KMS-11 (cell line): ENCODE measurements around the gene CLEC2A.
"Not testable (repeated sequence)": the region's sequence is repeated elsewhere in the genome, so short reads cannot be mapped to it uniquely, and the experiment has no call there.

Experiments used
- H2AFZ ChIP-seq: fragments of 200-600 bp; sonication (generic); 2 replicates; pipeline ENCODE4 v1.6.1; 2016; ENCODE audit warnings: antibody characterized with exemption, mixed run types, low read depth
- H3K27ac ChIP-seq: fragments of 200-600 bp; sonication (generic); 2 replicates; pipeline ENCODE4 v1.6.1; 2016; ENCODE audit warnings: mild to moderate bottlenecking, mixed run types
- H3K27me3 ChIP-seq: fragments of 200-600 bp; sonication (generic); 2 replicates; pipeline ENCODE4 v1.6.1; 2017; ENCODE audit warnings: mild to moderate bottlenecking, low read depth, mixed run types, moderate library complexity; ENCODE audit not compliant: insufficient read depth
- H3K36me3 ChIP-seq: fragments of 200-600 bp; sonication (generic); 2 replicates; pipeline ENCODE4 v1.6.1; 2017; ENCODE audit warnings: mild to moderate bottlenecking, mixed run types; ENCODE audit not compliant: insufficient read depth
- H3K4me1 ChIP-seq: fragments of 200-600 bp; sonication (generic); 2 replicates; pipeline ENCODE4 v1.6.1; 2016; ENCODE audit warnings: mild to moderate bottlenecking, low read depth, mixed run types; ENCODE audit not compliant: poor library complexity, severe bottlenecking
- H3K4me2 ChIP-seq: fragments of 200-600 bp; sonication (generic); 2 replicates; pipeline ENCODE4 v1.7.0; 2016; ENCODE audit warnings: mild to moderate bottlenecking, mixed run types
- H3K4me3 ChIP-seq: fragments of 200-600 bp; sonication (generic); IDR thresholded peaks from 2 replicates; pipeline ENCODE4 v1.6.1; 2017; ENCODE audit warnings: low read depth, low read length, mixed read lengths; ENCODE audit not compliant: insufficient read depth
- H3K79me2 ChIP-seq: fragments of 200-600 bp; sonication (generic); 2 replicates; pipeline ENCODE4 v1.6.1; 2016; ENCODE audit warnings: low read depth, mixed run types; ENCODE audit not compliant: insufficient read depth
- H3K9ac ChIP-seq: fragments of 200-600 bp; sonication (generic); 2 replicates; pipeline ENCODE4 v1.6.1; 2016; ENCODE audit warnings: mild to moderate bottlenecking, mixed run types
- H4K20me1 ChIP-seq: fragments of 200-600 bp; sonication (generic); 2 replicates; pipeline ENCODE4 v1.6.1; 2016; ENCODE audit warnings: mild to moderate bottlenecking, mixed run types; ENCODE audit not compliant: insufficient read depth
- TF ChIP-seq, protein P1 (sequence below): fragments of 200-600 bp; sonication (generic); conservative IDR thresholded peaks from 2 replicates; pipeline ENCODE4 v1.6.1; 2017; ENCODE audit warnings: low read depth, mild to moderate bottlenecking, antibody characterized with exemption, low read length, moderate library complexity, mixed read lengths

CLEC2A gene

DNA sequence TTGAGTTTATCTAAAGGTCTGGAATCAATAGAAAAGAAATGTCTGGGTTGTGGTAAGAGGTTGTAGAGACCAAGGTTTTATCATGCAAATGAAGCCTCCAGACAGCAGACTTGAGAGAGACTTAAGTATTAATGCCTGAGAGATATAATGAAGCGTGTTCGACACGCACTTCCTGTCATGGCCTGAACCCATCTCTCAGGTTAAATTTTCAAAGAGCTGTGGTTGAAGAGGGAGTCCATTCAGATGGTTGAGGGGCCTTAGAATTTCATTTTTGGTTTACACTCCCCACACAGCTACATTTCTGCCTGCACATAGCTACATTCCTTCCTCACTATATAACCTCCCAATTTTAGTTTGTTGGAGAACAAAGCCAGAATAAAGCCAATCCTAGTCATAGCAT, 28.9 kb upstream of the CLEC2A start:
- Histone ChIP-seq H3K4me2 (no peak overlapping the region), H3K4me1 (peaks cover 3% of the 10 kb centered on the region), H2AFZ (no peak overlapping the region), H4K20me1 (no peaks in the 10 kb centered on the region), H3K79me2 (no peaks in the 10 kb centered on the region), H3K9ac (no peak overlapping the region), H3K27me3 (no peaks in the 10 kb centered on the region), H3K36me3 (no peaks in the 10 kb centered on the region; the same call in 1 of the 2 replicates), H3K27ac (no peak overlapping the region), H3K4me3 (no peak overlapping the region)
- TF ChIP-seq, protein P1, sequence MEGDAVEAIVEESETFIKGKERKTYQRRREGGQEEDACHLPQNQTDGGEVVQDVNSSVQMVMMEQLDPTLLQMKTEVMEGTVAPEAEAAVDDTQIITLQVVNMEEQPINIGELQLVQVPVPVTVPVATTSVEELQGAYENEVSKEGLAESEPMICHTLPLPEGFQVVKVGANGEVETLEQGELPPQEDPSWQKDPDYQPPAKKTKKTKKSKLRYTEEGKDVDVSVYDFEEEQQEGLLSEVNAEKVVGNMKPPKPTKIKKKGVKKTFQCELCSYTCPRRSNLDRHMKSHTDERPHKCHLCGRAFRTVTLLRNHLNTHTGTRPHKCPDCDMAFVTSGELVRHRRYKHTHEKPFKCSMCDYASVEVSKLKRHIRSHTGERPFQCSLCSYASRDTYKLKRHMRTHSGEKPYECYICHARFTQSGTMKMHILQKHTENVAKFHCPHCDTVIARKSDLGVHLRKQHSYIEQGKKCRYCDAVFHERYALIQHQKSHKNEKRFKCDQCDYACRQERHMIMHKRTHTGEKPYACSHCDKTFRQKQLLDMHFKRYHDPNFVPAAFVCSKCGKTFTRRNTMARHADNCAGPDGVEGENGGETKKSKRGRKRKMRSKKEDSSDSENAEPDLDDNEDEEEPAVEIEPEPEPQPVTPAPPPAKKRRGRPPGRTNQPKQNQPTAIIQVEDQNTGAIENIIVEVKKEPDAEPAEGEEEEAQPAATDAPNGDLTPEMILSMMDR, result no peak

DNA sequence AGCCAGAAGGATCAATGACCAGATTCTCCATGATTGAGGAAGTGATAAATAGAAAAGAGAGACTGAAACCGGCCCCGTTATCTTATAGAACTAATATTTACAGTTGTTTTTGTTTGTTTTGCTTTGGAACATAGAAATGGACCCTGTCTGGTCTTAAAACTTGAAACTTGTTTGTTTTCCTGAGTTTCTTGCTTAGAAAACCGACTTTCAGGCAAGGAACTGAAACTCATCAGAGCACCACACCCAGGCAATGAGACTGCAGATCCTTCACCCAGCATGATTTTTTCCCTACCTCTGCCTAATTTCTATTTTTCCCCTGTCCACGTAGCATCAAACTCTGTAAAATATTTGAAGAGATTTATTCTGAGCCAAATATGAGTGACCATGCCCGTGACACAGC, 28.4 kb upstream of the CLEC2A start:
- no peak overlapping the region for H3K4me3 ChIP-seq
- H3K27ac ChIP-seq, result no peak overlapping the region
- TF ChIP-seq, protein P1, result no peak
- no peaks in the 10 kb centered on the region for H4K20me1 ChIP-seq
- H3K4me1 ChIP-seq, result peaks cover 3% of the 10 kb centered on the region
- H3K9ac ChIP-seq, result no peak overlapping the region
- H3K27me3 ChIP-seq, result no peaks in the 10 kb centered on the region
- H3K36me3 ChIP-seq, result no peaks in the 10 kb centered on the region; the same call in 1 of the 2 replicates
- no peak overlapping the region for H3K4me2 ChIP-seq
- no peaks in the 10 kb centered on the region for H3K79me2 ChIP-seq
- H2AFZ ChIP-seq, result no peak overlapping the region

DNA sequence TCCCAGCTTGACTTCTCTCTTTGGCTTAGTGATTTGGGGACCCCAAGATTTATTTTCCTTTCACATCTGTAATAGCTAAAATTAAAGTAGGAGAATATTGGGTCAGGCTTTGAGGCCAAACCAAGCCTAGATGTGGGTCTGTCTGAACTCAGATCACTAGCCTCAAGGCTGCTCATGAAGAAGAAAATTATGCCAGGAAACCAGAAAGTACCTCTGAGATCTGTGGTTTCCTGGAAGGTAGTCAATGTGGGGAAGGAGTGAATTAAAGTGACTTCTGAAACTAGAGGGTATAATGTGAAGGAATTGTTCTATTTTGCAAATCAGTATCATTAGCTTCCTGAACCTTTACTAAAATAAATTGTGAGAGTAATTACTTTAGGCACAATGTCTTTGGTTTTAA, 25.7 kb upstream of the CLEC2A start:
- no peaks in the 10 kb centered on the region; the same call in 1 of the 2 replicates for H3K36me3 ChIP-seq
- H3K4me3 ChIP-seq, result no peak overlapping the region
- TF ChIP-seq, protein P1, result no peak
- H2AFZ ChIP-seq, result no peak overlapping the region
- H3K4me1 ChIP-seq, result peaks cover 3% of the 10 kb centered on the region
- no peaks in the 10 kb centered on the region for H4K20me1 ChIP-seq
- H3K9ac ChIP-seq, result no peak overlapping the region
- H3K4me2 ChIP-seq, result no peak overlapping the region
- no peak overlapping the region for H3K27ac ChIP-seq
- H3K27me3 ChIP-seq, result no peaks in the 10 kb centered on the region
- H3K79me2 ChIP-seq, result no peaks in the 10 kb centered on the region

DNA sequence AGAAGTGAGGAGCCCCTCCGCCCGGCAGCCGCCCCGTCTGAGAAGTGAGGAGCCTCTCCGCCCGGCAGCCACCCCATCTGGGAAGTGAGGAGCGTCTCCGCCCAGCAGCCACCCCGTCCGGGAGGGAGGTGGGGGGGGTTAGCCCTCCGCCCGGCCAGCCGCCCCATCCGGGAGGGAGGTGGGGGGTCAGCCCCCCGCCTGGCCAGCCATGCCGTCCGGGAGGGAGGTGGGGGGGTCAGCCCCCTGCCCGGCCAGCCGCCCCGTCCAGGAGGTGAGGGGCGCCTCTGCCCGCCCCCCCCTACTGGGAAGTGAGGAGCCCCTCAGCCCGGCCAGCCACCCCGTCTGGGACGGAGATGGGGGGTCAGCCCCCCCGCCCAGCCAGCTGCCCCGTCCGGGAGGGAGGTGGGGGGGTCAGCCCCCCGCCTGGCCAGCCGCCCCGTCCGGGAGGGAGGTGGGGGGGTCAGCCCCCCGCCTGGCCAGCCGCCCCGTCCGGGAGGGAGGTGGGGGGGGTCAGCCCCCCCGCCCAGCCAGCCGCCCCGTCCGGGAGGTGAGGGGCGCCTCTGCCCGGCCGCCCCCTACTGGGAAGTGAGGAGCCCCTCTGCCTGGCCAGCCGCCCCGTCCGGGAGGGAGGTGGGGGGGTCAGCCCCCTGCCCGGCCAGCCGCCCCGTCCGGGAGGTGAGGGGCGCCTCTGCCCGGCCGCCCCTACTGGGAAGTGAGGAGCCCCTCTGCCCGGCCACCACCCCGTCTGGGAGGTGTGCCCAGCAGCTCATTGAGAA, 21.0 kb upstream of the CLEC2A start:
- H3K4me3 ChIP-seq, H3K9ac ChIP-seq, H3K4me2 ChIP-seq, H4K20me1 ChIP-seq, H3K27ac ChIP-seq, H3K27me3 ChIP-seq, H3K79me2 ChIP-seq, H3K4me1 ChIP-seq, H2AFZ ChIP-seq, H3K36me3 ChIP-seq: not testable (repeated sequence)

DNA sequence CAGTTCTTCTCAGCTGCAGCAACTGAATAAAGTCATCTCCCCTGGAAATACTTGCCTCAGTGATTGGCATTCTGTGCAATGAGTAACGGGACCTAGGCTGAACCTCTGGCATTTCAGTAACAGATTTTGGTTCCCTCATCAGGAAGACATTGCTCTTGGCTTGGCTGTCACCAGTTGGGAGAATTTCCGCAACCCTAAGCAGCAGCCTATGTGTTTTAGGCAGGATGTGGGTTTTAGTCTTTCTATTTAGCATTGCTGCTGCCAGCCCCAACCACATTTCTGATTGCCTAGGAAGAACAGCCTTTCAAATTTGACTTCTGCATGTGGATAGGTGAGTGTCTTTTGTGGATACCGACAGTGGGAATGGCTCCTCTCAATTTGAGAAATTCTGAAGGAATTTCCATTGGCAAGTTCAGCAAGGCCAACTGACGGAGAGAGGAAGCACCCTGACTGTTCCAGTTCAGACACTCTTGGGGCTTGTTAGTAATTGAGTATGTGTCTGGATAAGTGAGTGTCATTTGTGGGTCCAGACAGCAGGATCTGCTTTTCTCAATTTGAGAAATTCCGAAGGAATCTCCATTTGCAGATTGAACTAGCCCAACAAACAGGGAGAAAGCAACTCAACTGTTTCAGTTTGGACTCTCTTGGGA, 19.0 kb upstream of the CLEC2A start:
- no peak overlapping the region for H2AFZ ChIP-seq
- no peak overlapping the region for H3K9ac ChIP-seq
- H3K4me2 ChIP-seq, result no peak overlapping the region
- no peaks in the 10 kb centered on the region for H3K36me3 ChIP-seq
- H3K27me3 ChIP-seq, result no peaks in the 10 kb centered on the region
- TF ChIP-seq, protein P1, result no peak
- H3K4me3 ChIP-seq, result no peak overlapping the region
- no peaks in the 10 kb centered on the region for H4K20me1 ChIP-seq
- H3K27ac ChIP-seq, result no peak overlapping the region
- H3K4me1 ChIP-seq, result peaks cover 6% of the 10 kb centered on the region
- H3K79me2 ChIP-seq, result no peaks in the 10 kb centered on the region
